Stimulated activated CD4-positive, alpha-beta T cell treated with anti-CD3 and anti-CD28 coated beads, Interleukin-1b, Interleukin-23, amount 100 ng/mL, for 24 hours (primary cell): ENCODE results near the gene INSIG1.

Experiments
- DNase-seq, 4 experiments: peaks; one replicate each; pipeline ENCODE4 v3.0.0-alpha.2; 2020; ENCODE audit warnings: low read depth in 4 of 4, low spot score in 1 of 4

Gene INSIG1

GRCh38 chr7:155297517-155298287, at the start of gene INSIG1:
INSIG1 (plus strand) TSS chr7:155297878; CDS start chr7:155298286, 408 bp downstream.
- DNase-seq, result peak; percentile 70 to 86 (median 84)

GRCh38 chr7:155248366-155248756, 49.3 kb upstream of the INSIG1 start:
- no peak for DNase-seq

- no peak for DNase-seq
Observed at GRCh38 chr7:155251831-155252230, 45.8 kb upstream of the INSIG1 start.

- DNase-seq, result no peak
Observed at GRCh38 chr7:155252444-155252887, 45.2 kb upstream of the INSIG1 start.

- no peak for DNase-seq
Observed at GRCh38 chr7:155252892-155253501, 44.7 kb upstream of the INSIG1 start.

GRCh38 chr7:155254018-155254417, 43.7 kb upstream of the INSIG1 start:
- no peak for DNase-seq

GRCh38 chr7:155255071-155255470, 42.6 kb upstream of the INSIG1 start:
- no peak for DNase-seq

GRCh38 chr7:155255621-155256020, 42.1 kb upstream of the INSIG1 start:
- DNase-seq, result no peak

- DNase-seq, result no peak
Observed at GRCh38 chr7:155256081-155256760, 41.5 kb upstream of the INSIG1 start.

GRCh38 chr7:155256761-155257481, 40.8 kb upstream of the INSIG1 start:
- no peak for DNase-seq

- DNase-seq, result no peak
Observed at GRCh38 chr7:155257482-155258225, 40.0 kb upstream of the INSIG1 start.

- no peak for DNase-seq
Observed at GRCh38 chr7:155258226-155258560, 39.5 kb upstream of the INSIG1 start.

GRCh38 chr7:155259866-155260497, 37.7 kb upstream of the INSIG1 start:
- DNase-seq, result no peak

- DNase-seq, result no peak
Observed at GRCh38 chr7:155260498-155260872, 37.2 kb upstream of the INSIG1 start.

GRCh38 chr7:155261031-155261985, 36.4 kb upstream of the INSIG1 start:
- DNase-seq, result no peak

GRCh38 chr7:155262031-155262430, 35.6 kb upstream of the INSIG1 start:
- DNase-seq, result no peak

GRCh38 chr7:155263051-155263450, 34.6 kb upstream of the INSIG1 start:
- DNase-seq, result no peak

- DNase-seq, result no peak
Observed at GRCh38 chr7:155263581-155264143, 34.0 kb upstream of the INSIG1 start.

GRCh38 chr7:155265144-155265543, 32.5 kb upstream of the INSIG1 start:
- no peak for DNase-seq
